SK-N-SH (cell line): ENCODE measurements around the gene ZXDC. TPM values are rescaled to one million over a fixed set of nuclear protein-coding genes. Genes with fewer than 3 reads are reported as not detected.

Experiments
- CTCF ChIA-PET: fragments of 300-600, 350-600 bp; formaldehyde crosslinking; extraction: SDS; loops from one replicate; lab custom pipeline; 2021; lab: Yijun Ruan, JAX
- POLR2A ChIA-PET: fragments of 350-600 bp; sonication (Branson Sonifier 250); formaldehyde crosslinking; extraction: SDS; loops from one replicate; lab custom pipeline; 2020; ENCODE audit warnings: antibody characterized with exemption, inconsistent platforms; lab: Yijun Ruan, JAX
- DNase-seq: peaks from one replicate; pipeline ENCODE4 v3.0.0; 2012
- H2AFZ ChIP-seq: fragments of 200-600 bp; sonication (generic); 2 replicates; pipeline ENCODE4 v1.8.1; 2016; ENCODE audit warnings: antibody characterized with exemption, mild to moderate bottlenecking, low read depth
- H3F3A ChIP-seq: fragments of 200-600 bp; sonication (generic); replicated peaks from 2 replicates; pipeline ENCODE3; 2016; ENCODE audit warnings: antibody characterized with exemption, mild to moderate bottlenecking; ENCODE audit not compliant: insufficient read depth
- H3K27ac ChIP-seq, 2 experiments: fragments of 200-500 bp in 1 of 2; fragments of 200-600 bp in 1 of 2; sonication (Bioruptor generic) in 1 of 2; sonication (generic), shearing (Covaris generic) in 1 of 2; 2 replicates each; pipeline versions ENCODE4 v1.5.1 to v1.6.1; 2014 to 2016; ENCODE audit warnings: low read depth in 2 of 2, inconsistent platforms in 1 of 2, low read length in 1 of 2, mild to moderate bottlenecking in 1 of 2, mixed read lengths in 1 of 2
- H3K27me3 ChIP-seq: fragments of 200-600 bp; sonication (generic), shearing (Covaris generic); 2 replicates; pipeline ENCODE4 v1.6.1; 2016; ENCODE audit warnings: mixed run types; ENCODE audit not compliant: insufficient read depth
- H3K36me3 ChIP-seq, 2 experiments: fragments of 200-500 bp in 1 of 2; fragments of 200-600 bp in 1 of 2; sonication (Bioruptor generic) in 1 of 2; sonication (generic) in 1 of 2; replicated peaks in 1 of 2; 2 replicates each; pipeline versions ENCODE3 to v1.5.1; 2014 to 2016; ENCODE audit warnings: low read length in 1 of 2, mild to moderate bottlenecking in 1 of 2; ENCODE audit not compliant: insufficient read depth in 2 of 2, control insufficient read depth in 1 of 2
- H3K4me1 ChIP-seq, 2 experiments: fragments of 200-500 bp in 1 of 2; fragments of 200-600 bp in 1 of 2; sonication (Bioruptor generic) in 1 of 2; sonication (generic), shearing (Covaris generic) in 1 of 2; 2 replicates each; pipeline versions ENCODE4 v1.5.1 to v1.6.1; 2014 to 2016; ENCODE audit warnings: low read depth in 1 of 2, low read length in 1 of 2, mixed run types in 1 of 2; ENCODE audit not compliant: insufficient read depth in 2 of 2, control insufficient read depth in 1 of 2
- H3K4me2 ChIP-seq: fragments of 200-600 bp; sonication (generic), shearing (Covaris generic); 2 replicates; pipeline ENCODE4 v1.6.1; 2017; ENCODE audit warnings: mixed run types
- H3K4me3 ChIP-seq, 2 experiments: fragments of 200-500 bp in 1 of 2; fragments of 200-600 bp in 1 of 2; sonication (Bioruptor generic) in 1 of 2; sonication (generic), shearing (Covaris generic) in 1 of 2; 2 replicates each; pipeline versions ENCODE4 v1.5.1 to v1.8.1; 2014 to 2016; ENCODE audit warnings: low read depth in 2 of 2, inconsistent platforms in 1 of 2, low read length in 1 of 2, mild to moderate bottlenecking in 1 of 2, mixed read lengths in 1 of 2, moderate library complexity in 1 of 2
- H3K79me2 ChIP-seq: fragments of 200-600 bp; sonication (generic); 2 replicates; pipeline ENCODE4 v1.8.1; 2017; ENCODE audit warnings: mild to moderate bottlenecking; ENCODE audit not compliant: insufficient read depth
- H3K9ac ChIP-seq: fragments of 200-600 bp; sonication (generic); 2 replicates; pipeline ENCODE4 v1.6.1; 2017; ENCODE audit warnings: mixed run types
- H3K9me2 ChIP-seq: fragments of 200-600 bp; sonication (generic); 2 replicates; pipeline ENCODE4 v1.6.1; 2017; ENCODE audit warnings: mixed run types
- H3K9me3 ChIP-seq: fragments of 200-600 bp; sonication (generic); 2 replicates; pipeline ENCODE4 v1.6.1; 2017; ENCODE audit warnings: mixed run types, mild to moderate bottlenecking, moderate library complexity
- H4K20me1 ChIP-seq: fragments of 200-600 bp; sonication (generic); 2 replicates; pipeline ENCODE4 v1.6.1; 2017; ENCODE audit warnings: mild to moderate bottlenecking, mixed run types; ENCODE audit not compliant: insufficient read depth
- EZH2phosphoT487 ChIP-seq: fragments of 200-600 bp; sonication (generic); IDR thresholded peaks from 2 replicates; pipeline ENCODE4 v1.6.1; 2017; ENCODE audit warnings: low read depth, mixed run types, mild to moderate bottlenecking, antibody characterized with exemption, moderate library complexity, borderline replicate concordance
- NFIC ChIP-seq: IDR thresholded peaks from 2 replicates; pipeline ENCODE4 v1.4.0; 2012; ENCODE audit warnings: borderline replicate concordance
- RXRA ChIP-seq: IDR thresholded peaks from 2 replicates; pipeline ENCODE4 v1.4.0; 2012; ENCODE audit warnings: low read depth, mild to moderate bottlenecking, borderline replicate concordance
- SIN3A ChIP-seq: IDR thresholded peaks from 2 replicates; pipeline ENCODE4 v1.6.1; 2012; ENCODE audit warnings: low read depth, mild to moderate bottlenecking, low read length, moderate library complexity, borderline replicate concordance
- TEAD4 ChIP-seq: IDR thresholded peaks from 2 replicates; pipeline ENCODE4 v1.4.0; 2012; ENCODE audit warnings: mild to moderate bottlenecking, borderline replicate concordance; ENCODE audit not compliant: insufficient read depth
- WGBS: methylation state at CpG from one replicate; pipeline ENCODE4 v1.1.6; 2017; ENCODE audit warnings: low lambda C conversion rate; 5-methylcytosine and 5-hydroxymethylcytosine counted together
- polyA plus RNA-seq, 3 experiments: library from polyadenylated mRNA; depleted of rRNA; stranded (reverse); fragments of >200 nt; gene quantifications; 2 replicates each; pipeline ENCODE4 v1.2.3, GENCODE V29; 2012
- TF ChIP-seq, protein P1 (sequence below): IDR thresholded peaks from 2 replicates; pipeline ENCODE4 v1.4.0; 2012; ENCODE audit warnings: low read depth, borderline replicate concordance
- TF ChIP-seq, protein P2 (sequence below): IDR thresholded peaks from 2 replicates; pipeline ENCODE4 v1.4.0; 2012; ENCODE audit warnings: low read depth, borderline replicate concordance
- TF ChIP-seq, protein P3 (sequence below): fragments of 200-600 bp; sonication (generic); IDR thresholded peaks from 2 replicates; pipeline ENCODE4 v1.6.1; 2017; ENCODE audit warnings: antibody characterized with exemption, mild to moderate bottlenecking, moderate library complexity
- TF ChIP-seq, protein P4 (sequence below): fragments of 150-350 bp; IDR thresholded peaks from 2 replicates; pipeline ENCODE4 v1.6.1; 2017; ENCODE audit warnings: antibody characterized with exemption, low read length, low read depth, borderline replicate concordance

Gene ZXDC
- polyA plus RNA-seq, 1 of the 3 experiments (the other 2 are of a cell fraction): 8.5 TPM

DNA sequence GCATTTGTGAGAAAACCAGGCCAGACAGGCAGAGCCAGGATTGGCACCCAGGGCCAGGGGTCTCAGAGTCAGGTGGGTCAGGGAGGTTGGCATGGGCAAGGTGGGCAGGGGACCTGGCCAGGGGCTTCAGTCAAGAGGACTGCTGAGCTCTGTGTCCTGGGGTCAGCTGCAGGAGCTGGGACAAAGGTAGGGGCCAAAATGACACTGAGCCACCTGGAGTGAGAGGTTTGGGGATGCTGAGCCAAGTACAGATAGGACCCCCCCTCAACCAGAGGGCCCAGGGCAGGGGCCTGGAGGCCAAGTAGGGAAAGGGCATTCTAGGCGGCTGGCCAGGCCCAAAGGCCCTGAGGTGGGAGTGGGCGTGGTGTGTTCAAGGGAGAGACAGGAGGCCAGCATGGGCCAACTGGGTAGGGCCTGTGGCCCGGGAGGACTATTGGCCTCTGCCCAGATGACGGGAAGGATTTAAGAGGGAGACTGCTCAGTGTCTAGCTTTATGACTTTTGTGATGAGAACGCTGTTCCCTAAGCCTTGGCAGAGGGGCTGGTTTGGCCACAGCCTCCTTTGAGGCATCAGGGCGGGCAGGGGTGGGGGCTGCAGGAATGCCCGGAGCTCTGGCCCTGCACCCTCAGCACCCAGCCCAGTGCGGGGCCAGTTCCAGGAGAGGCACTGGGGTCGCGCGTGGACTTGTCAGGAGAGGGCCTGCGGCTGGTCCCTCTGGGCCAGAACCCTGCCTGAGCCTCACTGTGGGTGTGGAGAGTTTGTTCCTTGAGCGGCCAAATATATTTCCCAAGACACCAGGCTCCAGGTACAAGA lies 77.9 kb downstream of the ZXDC start:
- Histone ChIP-seq H3K36me3 (no peaks in the 10 kb centered on the region), H4K20me1 (no peaks in the 10 kb centered on the region), H3F3A (no peaks in the 10 kb centered on the region), H3K79me2 (no peaks in the 10 kb centered on the region), H3K9ac (no peak overlapping the region), H3K27me3 (no peaks in the 10 kb centered on the region; the same call in 1 of the 2 replicates), H3K4me2 (no peak overlapping the region), H3K27ac (no peak overlapping the region), H2AFZ (no peak overlapping the region), H3K4me1 (peaks cover 0 to 2% of the 10 kb centered on the region in 2 experiments; a peak in 1 of 4 replicates), H3K9me2 (no peaks in the 10 kb centered on the region), H3K9me3 (no peaks in the 10 kb centered on the region), H3K4me3 (no peak overlapping the region)
- no peak for TF ChIP-seq SIN3A
- TF ChIP-seq EZH2phosphoT487: no peak
- TF ChIP-seq TEAD4: no peak
- TF ChIP-seq, protein P1, sequence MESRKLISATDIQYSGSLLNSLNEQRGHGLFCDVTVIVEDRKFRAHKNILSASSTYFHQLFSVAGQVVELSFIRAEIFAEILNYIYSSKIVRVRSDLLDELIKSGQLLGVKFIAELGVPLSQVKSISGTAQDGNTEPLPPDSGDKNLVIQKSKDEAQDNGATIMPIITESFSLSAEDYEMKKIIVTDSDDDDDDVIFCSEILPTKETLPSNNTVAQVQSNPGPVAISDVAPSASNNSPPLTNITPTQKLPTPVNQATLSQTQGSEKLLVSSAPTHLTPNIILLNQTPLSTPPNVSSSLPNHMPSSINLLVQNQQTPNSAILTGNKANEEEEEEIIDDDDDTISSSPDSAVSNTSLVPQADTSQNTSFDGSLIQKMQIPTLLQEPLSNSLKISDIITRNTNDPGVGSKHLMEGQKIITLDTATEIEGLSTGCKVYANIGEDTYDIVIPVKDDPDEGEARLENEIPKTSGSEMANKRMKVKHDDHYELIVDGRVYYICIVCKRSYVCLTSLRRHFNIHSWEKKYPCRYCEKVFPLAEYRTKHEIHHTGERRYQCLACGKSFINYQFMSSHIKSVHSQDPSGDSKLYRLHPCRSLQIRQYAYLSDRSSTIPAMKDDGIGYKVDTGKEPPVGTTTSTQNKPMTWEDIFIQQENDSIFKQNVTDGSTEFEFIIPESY: no peak
- TF ChIP-seq, protein P2, sequence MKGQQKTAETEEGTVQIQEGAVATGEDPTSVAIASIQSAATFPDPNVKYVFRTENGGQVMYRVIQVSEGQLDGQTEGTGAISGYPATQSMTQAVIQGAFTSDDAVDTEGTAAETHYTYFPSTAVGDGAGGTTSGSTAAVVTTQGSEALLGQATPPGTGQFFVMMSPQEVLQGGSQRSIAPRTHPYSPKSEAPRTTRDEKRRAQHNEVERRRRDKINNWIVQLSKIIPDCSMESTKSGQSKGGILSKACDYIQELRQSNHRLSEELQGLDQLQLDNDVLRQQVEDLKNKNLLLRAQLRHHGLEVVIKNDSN: no peak
- TF ChIP-seq, protein P3, sequence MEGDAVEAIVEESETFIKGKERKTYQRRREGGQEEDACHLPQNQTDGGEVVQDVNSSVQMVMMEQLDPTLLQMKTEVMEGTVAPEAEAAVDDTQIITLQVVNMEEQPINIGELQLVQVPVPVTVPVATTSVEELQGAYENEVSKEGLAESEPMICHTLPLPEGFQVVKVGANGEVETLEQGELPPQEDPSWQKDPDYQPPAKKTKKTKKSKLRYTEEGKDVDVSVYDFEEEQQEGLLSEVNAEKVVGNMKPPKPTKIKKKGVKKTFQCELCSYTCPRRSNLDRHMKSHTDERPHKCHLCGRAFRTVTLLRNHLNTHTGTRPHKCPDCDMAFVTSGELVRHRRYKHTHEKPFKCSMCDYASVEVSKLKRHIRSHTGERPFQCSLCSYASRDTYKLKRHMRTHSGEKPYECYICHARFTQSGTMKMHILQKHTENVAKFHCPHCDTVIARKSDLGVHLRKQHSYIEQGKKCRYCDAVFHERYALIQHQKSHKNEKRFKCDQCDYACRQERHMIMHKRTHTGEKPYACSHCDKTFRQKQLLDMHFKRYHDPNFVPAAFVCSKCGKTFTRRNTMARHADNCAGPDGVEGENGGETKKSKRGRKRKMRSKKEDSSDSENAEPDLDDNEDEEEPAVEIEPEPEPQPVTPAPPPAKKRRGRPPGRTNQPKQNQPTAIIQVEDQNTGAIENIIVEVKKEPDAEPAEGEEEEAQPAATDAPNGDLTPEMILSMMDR: no peak
- TF ChIP-seq NFIC: no peak
- TF ChIP-seq, protein P4, sequence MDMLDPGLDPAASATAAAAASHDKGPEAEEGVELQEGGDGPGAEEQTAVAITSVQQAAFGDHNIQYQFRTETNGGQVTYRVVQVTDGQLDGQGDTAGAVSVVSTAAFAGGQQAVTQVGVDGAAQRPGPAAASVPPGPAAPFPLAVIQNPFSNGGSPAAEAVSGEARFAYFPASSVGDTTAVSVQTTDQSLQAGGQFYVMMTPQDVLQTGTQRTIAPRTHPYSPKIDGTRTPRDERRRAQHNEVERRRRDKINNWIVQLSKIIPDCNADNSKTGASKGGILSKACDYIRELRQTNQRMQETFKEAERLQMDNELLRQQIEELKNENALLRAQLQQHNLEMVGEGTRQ: no peak
- no peak for TF ChIP-seq RXRA
- WGBS: 71% methylated on average over 11 of the region's 13 CpGs
- POLR2A ChIA-PET: no interaction called here
- no peak for DNase-seq
- CTCF ChIA-PET: interaction anchor here (2.3 kb wide), 1 partner anchor 264 kb away, joined by 9 read pairs; no protein-coding TSS in a partner anchor
